SK-MEL-5 (cell line): Measurements from ENCODE around the gene TGFBR3. TPM values are rescaled to one million over a fixed set of nuclear protein-coding genes. Genes with fewer than 3 reads are reported as not detected.

Experiments used
- DNase-seq: peaks from one replicate; pipeline ENCODE4 v3.0.0-alpha.2; 2016; ENCODE audit warnings: low read depth, low spot score
- in situ Hi-C: cut with HindIII; loops from 2 replicates; pipeline ENCODE4 v1.10.0; 2016; ENCODE audit warnings: low sequenced_read_pairs, high pct_unique_total_duplicates, low pct_unique_long_range_greater_than_20kb
- polyA plus RNA-seq, 2 experiments: library from polyadenylated mRNA; depleted of rRNA; stranded (reverse); fragments of >200 nt; gene quantifications; 2 replicates each; pipeline ENCODE4 v1.2.3, GENCODE V29; 2015
- total RNA-seq: library from RNA; depleted of rRNA; stranded (reverse); fragments of >200 nt; shearing (Covaris generic); gene quantifications from 2 replicates; pipeline ENCODE4 v1.2.3, GENCODE V29; 2014; rRNA removed

TGFBR3 gene
- total RNA-seq = 17.2 and 18.2 TPM in 2 replicates
- 19.0 and 21.4 TPM in 2 replicates for polyA plus RNA-seq (2015; cell fraction: cytosol; rRNA removed)
- polyA plus RNA-seq (2015; cell fraction: nucleus; rRNA removed) = 13.2 and 13.7 TPM in 2 replicates

GRCh38 chr1:91885716-91886506 is at the start of gene TGFBR3:
TGFBR3 (minus strand) TSS chr1:91886151; CDS start chr1:91861531, 24,620 bp downstream.
- DNase-seq = peak; percentile 80
- in situ Hi-C loops = no loop called here

GRCh38 chr1:91929250-91929649 is 43.3 kb upstream of the TGFBR3 start:
- in situ Hi-C loops = loop anchor here (25.0 kb wide), 1 partner anchor 417 kb away; the partner anchor contains the start of gene CDC7
- no peak for DNase-seq

- in situ Hi-C loops = loop anchor here (25.0 kb wide), 1 partner anchor 416 kb away; the partner anchor contains the start of gene CDC7
- DNase-seq = no peak
These were observed 42.1 kb upstream of the TGFBR3 start for GRCh38 chr1:91928026-91928425.

GRCh38 chr1:91925644-91926435 is 39.9 kb upstream of the TGFBR3 start:
- no peak for DNase-seq
- in situ Hi-C loops = loop anchor here (25.0 kb wide), 1 partner anchor 414 kb away; the partner anchor contains the start of gene CDC7

GRCh38 chr1:91924146-91924545 is 38.2 kb upstream of the TGFBR3 start:
- in situ Hi-C loops = no loop called here
- peak; percentile 22 for DNase-seq

GRCh38 chr1:91919962-91920361 is 34.0 kb upstream of the TGFBR3 start:
- in situ Hi-C loops = no loop called here
- DNase-seq = no peak

GRCh38 chr1:91916811-91917460 is 31.0 kb upstream of the TGFBR3 start:
- no peak for DNase-seq
- in situ Hi-C loops = no loop called here

- in situ Hi-C loops = no loop called here
- no peak for DNase-seq
These were observed 30.1 kb upstream of the TGFBR3 start for GRCh38 chr1:91916046-91916445.

- in situ Hi-C loops = no loop called here
- DNase-seq = no peak
These were observed 27.1 kb upstream of the TGFBR3 start for GRCh38 chr1:91913018-91913417.

- in situ Hi-C loops = no loop called here
- DNase-seq = no peak
These were observed 26.3 kb upstream of the TGFBR3 start for GRCh38 chr1:91912266-91912665.

- no peak for DNase-seq
- in situ Hi-C loops = no loop called here
These were observed 15.3 kb upstream of the TGFBR3 start for GRCh38 chr1:91901231-91901630.

GRCh38 chr1:91900562-91900961 is 14.6 kb upstream of the TGFBR3 start:
- DNase-seq = no peak
- in situ Hi-C loops = no loop called here

- in situ Hi-C loops = no loop called here
These were observed 11.1 kb upstream of the TGFBR3 start for GRCh38 chr1:91897016-91897415.

GRCh38 chr1:91895832-91896556 is 10.0 kb upstream of the TGFBR3 start:
- in situ Hi-C loops = no loop called here
- no peak for DNase-seq

More at GRCh38 chr1:91897016-91897415, 11.1 kb upstream of the TGFBR3 start:
- DNase-seq = peak; percentile 16

GRCh38 chr1:91894036-91894761 is 8.2 kb upstream of the TGFBR3 start:
- in situ Hi-C loops = no loop called here
- DNase-seq = no peak

GRCh38 chr1:91891969-91892368 is 6.0 kb upstream of the TGFBR3 start:
- in situ Hi-C loops = no loop called here
- no peak for DNase-seq

- DNase-seq = no peak
- in situ Hi-C loops = no loop called here
These were observed 5.5 kb upstream of the TGFBR3 start for GRCh38 chr1:91891454-91891853.
